Thyroid gland (tissue), 4 donors: ENCODE data around the gene NDE1.

ENCODE experiments used
- CTCF ChIP-seq, 6 experiments: fragments of 200-600 bp in 3 of 6; fragments of 450-650 bp in 3 of 6; sonication (generic) in 3 of 6; IDR thresholded peaks; one replicate each; pipeline ENCODE4 v1.5.1; 2016 to 2019; ENCODE audit warnings: antibody characterized with exemption in 6 of 6, mild to moderate bottlenecking in 2 of 6, inconsistent platforms in 1 of 6, moderate library complexity in 1 of 6
- POLR2A ChIP-seq, 2 donors: fragments of 450-650 bp; IDR thresholded peaks; one replicate each; pipeline ENCODE4 v1.6.1; 2017; ENCODE audit warnings: antibody characterized with exemption in 2 of 2, mild to moderate bottlenecking in 2 of 2, moderate library complexity in 1 of 2

- TF ChIP-seq CTCF (IDR thresholded peaks at IDR 0.05) (no peak), POLR2A (IDR thresholded peaks at IDR 0.05) (no peak)
Measured at GRCh38 chr16:15775209-15775608, 125.2 kb downstream of the NDE1 start.
